ENCODE results near the gene MANBA. TPM values are rescaled to one million over a fixed set of nuclear protein-coding genes. Genes with fewer than 3 reads are reported as not detected.
"Not testable (repeated sequence)": the region's sequence is repeated elsewhere in the genome, so short reads cannot be mapped to it uniquely, and the experiment has no call there.

Gene MANBA
- total RNA-seq, 4 donors from 2014 or later, result 6.4 to 41.5 (median 17.8) TPM

- H3K4me3 ChIP-seq, result no peak overlapping the region
- no peaks in the 10 kb centered on the region for H3K27me3 ChIP-seq
- intact Hi-C loops (cut with DNase I; ENCODE audit: low total_unique reads), result no loop called here
- no peak overlapping the region for H3K27ac ChIP-seq
- TF ChIP-seq POLR2A (IDR thresholded peaks at IDR 0.05) (no peak), CTCF (IDR thresholded peaks at IDR 0.05) (no peak)
- DNase-seq, result no peak
- H3K9me3 ChIP-seq, result no peaks in the 10 kb centered on the region
- no peaks in the 10 kb centered on the region for H3K4me1 ChIP-seq
- H3K36me3 ChIP-seq, result no peaks in the 10 kb centered on the region
Measured at GRCh38 chr4:102713096-102713495, 47.7 kb downstream of the MANBA start.

- Histone ChIP-seq H3K27me3 (no peaks in the 10 kb centered on the region), H3K9me3 (no peaks in the 10 kb centered on the region), H3K4me3 (no peak overlapping the region), H3K4me1 (no peaks in the 10 kb centered on the region), H3K27ac (no peak overlapping the region), H3K36me3 (no peaks in the 10 kb centered on the region)
- intact Hi-C loops (cut with DNase I; ENCODE audit: low total_unique reads), result no loop called here
- no peak for DNase-seq
- no peak for TF ChIP-seq POLR2A (IDR thresholded peaks at IDR 0.05)
- no peak for TF ChIP-seq CTCF (IDR thresholded peaks at IDR 0.05)
Measured at GRCh38 chr4:102710986-102711385, 49.8 kb downstream of the MANBA start.

GRCh38 chr4:102709060-102709459 lies 51.7 kb downstream of the MANBA start:
- H3K36me3 ChIP-seq, result not testable (repeated sequence)

GRCh38 chr4:102707150-102707549 lies 53.6 kb downstream of the MANBA start:
- DNase-seq, result no peak

More at GRCh38 chr4:102709060-102709459, 51.7 kb downstream of the MANBA start:
- DNase-seq; H3K9me3 ChIP-seq; H3K27ac ChIP-seq; H3K4me3 ChIP-seq; H3K27me3 ChIP-seq; H3K4me1 ChIP-seq; intact Hi-C loops (cut with DNase I; ENCODE audit: low total_unique reads): not testable (repeated sequence)

GRCh38 chr4:102705391-102705935 lies 55.3 kb downstream of the MANBA start:
- H3K27me3 ChIP-seq, result no peaks in the 10 kb centered on the region
- intact Hi-C loops (cut with DNase I; ENCODE audit: low total_unique reads), result no loop called here
- no peak overlapping the region for H3K27ac ChIP-seq
- no peak for TF ChIP-seq CTCF (IDR thresholded peaks at IDR 0.05)
- TF ChIP-seq POLR2A (IDR thresholded peaks at IDR 0.05), result no peak
- no peak overlapping the region for H3K4me3 ChIP-seq
- no peaks in the 10 kb centered on the region for H3K4me1 ChIP-seq
- no peaks in the 10 kb centered on the region for H3K9me3 ChIP-seq
- no peak for DNase-seq
- H3K36me3 ChIP-seq, result no peaks in the 10 kb centered on the region

More at GRCh38 chr4:102707150-102707549, 53.6 kb downstream of the MANBA start:
- Histone ChIP-seq H3K4me3 (no peak overlapping the region), H3K4me1 (no peaks in the 10 kb centered on the region), H3K9me3 (no peaks in the 10 kb centered on the region), H3K36me3 (no peaks in the 10 kb centered on the region), H3K27me3 (no peaks in the 10 kb centered on the region), H3K27ac (no peak overlapping the region)
- intact Hi-C loops (cut with DNase I; ENCODE audit: low total_unique reads), result no loop called here
- TF ChIP-seq CTCF (IDR thresholded peaks at IDR 0.05), result no peak
- TF ChIP-seq POLR2A (IDR thresholded peaks at IDR 0.05), result no peak

- Histone ChIP-seq H3K27ac (no peak overlapping the region), H3K4me1 (no peaks in the 10 kb centered on the region), H3K27me3 (no peaks in the 10 kb centered on the region), H3K36me3 (no peaks in the 10 kb centered on the region), H3K4me3 (no peak overlapping the region), H3K9me3 (no peaks in the 10 kb centered on the region)
- intact Hi-C loops (cut with DNase I; ENCODE audit: low total_unique reads), result no loop called here
- DNase-seq, result no peak
- TF ChIP-seq POLR2A (IDR thresholded peaks at IDR 0.05) (no peak), CTCF (IDR thresholded peaks at IDR 0.05) (no peak)
Measured at GRCh38 chr4:102696758-102697157, 64.0 kb downstream of the MANBA start.

Measured in uterus (tissue), 4 donors.